ENCODE measurements around the gene ABCC1. TPM values are rescaled to one million over a fixed set of nuclear protein-coding genes. Genes with fewer than 3 reads are reported as not detected.

Gene ABCC1
- polyA plus RNA-seq, 1 donor from 2014 or later, result 3.0 TPM

DNA sequence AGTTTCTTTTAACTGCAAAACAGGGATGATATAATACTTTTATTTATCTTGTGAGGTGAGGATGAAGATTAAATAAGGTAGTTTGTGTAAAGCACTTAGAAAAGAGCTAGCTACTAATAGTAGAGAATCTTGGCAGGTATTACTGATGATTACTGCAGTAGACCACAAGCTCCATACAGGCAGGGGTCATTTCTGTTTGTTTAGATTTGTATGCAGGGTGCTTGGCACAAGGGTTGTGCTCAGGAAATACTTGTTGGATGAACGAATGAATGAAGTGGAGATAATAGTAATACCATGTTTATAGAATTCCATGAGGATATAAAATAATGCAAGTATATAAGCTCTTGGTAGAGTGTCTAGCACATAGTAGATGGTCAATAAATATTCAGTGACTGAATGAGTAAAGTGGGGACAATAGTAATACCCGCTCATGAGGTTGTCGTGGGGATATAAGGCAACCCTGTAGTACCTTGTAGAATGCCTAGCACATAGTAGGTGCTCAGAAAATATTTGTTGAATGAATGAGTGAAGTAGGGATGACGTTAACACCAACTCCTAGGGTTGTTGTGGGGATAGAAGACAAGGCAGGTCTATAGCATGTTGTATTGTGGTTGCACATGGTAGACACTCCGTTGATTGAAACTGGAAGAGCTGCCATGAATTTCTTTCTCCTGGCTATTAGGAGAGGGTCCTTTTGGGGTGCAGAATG is 83.0 kb downstream of the ABCC1 start:
- Histone ChIP-seq H3K36me3 (ENCODE audit: insufficient read depth, low read length) (no peaks in the 10 kb centered on the region), H3K79me2 (replicated peaks; ENCODE audit: insufficient read depth, low read length) (no peaks in the 10 kb centered on the region), H3K9me2 (ENCODE audit: insufficient read depth, low read length) (no peaks in the 10 kb centered on the region), H3K27ac (ENCODE audit: low read length) (no peak overlapping the region), H4K20me1 (ENCODE audit: insufficient read depth) (no peaks in the 10 kb centered on the region), H3K9ac (ENCODE audit: low read length) (no peak overlapping the region), H2AFZ (ENCODE audit: low read depth, low read length) (no peak overlapping the region), H3K9me3 (ENCODE audit: low read length) (no peaks in the 10 kb centered on the region), H3K4me2 (ENCODE audit: low read length) (no peak overlapping the region), H3F3A (ENCODE audit: insufficient read depth, low read length, poor library complexity, severe bottlenecking) (no peaks in the 10 kb centered on the region), H3K27me3 (ENCODE audit: insufficient read depth, low read depth, low read length) (no peaks in the 10 kb centered on the region), H3K4me3 (ENCODE audit: low read length) (no peak overlapping the region)
- TF ChIP-seq EZH2 (IDR thresholded peaks at IDR 0.05; ENCODE audit: borderline replicate concordance, insufficient read depth, low read length, poor library complexity, severe bottlenecking) (no peak), MXI1 (conservative IDR thresholded peaks at IDR 0.05; ENCODE audit: poor library complexity, severe bottlenecking) (no peak), RAD21 (conservative IDR thresholded peaks at IDR 0.05) (no peak), POLR2AphosphoS5 (IDR thresholded peaks at IDR 0.05) (no peak), SMC3 (conservative IDR thresholded peaks at IDR 0.05; ENCODE audit: poor library complexity) (no peak), EP300 (conservative IDR thresholded peaks at IDR 0.05; ENCODE audit: poor library complexity, severe bottlenecking) (no peak)
- TF ChIP-seq, protein P1, sequence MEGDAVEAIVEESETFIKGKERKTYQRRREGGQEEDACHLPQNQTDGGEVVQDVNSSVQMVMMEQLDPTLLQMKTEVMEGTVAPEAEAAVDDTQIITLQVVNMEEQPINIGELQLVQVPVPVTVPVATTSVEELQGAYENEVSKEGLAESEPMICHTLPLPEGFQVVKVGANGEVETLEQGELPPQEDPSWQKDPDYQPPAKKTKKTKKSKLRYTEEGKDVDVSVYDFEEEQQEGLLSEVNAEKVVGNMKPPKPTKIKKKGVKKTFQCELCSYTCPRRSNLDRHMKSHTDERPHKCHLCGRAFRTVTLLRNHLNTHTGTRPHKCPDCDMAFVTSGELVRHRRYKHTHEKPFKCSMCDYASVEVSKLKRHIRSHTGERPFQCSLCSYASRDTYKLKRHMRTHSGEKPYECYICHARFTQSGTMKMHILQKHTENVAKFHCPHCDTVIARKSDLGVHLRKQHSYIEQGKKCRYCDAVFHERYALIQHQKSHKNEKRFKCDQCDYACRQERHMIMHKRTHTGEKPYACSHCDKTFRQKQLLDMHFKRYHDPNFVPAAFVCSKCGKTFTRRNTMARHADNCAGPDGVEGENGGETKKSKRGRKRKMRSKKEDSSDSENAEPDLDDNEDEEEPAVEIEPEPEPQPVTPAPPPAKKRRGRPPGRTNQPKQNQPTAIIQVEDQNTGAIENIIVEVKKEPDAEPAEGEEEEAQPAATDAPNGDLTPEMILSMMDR (IDR thresholded peaks at IDR 0.05; ENCODE audit: poor library complexity, severe bottlenecking), result no peak
- TF ChIP-seq, protein P2, sequence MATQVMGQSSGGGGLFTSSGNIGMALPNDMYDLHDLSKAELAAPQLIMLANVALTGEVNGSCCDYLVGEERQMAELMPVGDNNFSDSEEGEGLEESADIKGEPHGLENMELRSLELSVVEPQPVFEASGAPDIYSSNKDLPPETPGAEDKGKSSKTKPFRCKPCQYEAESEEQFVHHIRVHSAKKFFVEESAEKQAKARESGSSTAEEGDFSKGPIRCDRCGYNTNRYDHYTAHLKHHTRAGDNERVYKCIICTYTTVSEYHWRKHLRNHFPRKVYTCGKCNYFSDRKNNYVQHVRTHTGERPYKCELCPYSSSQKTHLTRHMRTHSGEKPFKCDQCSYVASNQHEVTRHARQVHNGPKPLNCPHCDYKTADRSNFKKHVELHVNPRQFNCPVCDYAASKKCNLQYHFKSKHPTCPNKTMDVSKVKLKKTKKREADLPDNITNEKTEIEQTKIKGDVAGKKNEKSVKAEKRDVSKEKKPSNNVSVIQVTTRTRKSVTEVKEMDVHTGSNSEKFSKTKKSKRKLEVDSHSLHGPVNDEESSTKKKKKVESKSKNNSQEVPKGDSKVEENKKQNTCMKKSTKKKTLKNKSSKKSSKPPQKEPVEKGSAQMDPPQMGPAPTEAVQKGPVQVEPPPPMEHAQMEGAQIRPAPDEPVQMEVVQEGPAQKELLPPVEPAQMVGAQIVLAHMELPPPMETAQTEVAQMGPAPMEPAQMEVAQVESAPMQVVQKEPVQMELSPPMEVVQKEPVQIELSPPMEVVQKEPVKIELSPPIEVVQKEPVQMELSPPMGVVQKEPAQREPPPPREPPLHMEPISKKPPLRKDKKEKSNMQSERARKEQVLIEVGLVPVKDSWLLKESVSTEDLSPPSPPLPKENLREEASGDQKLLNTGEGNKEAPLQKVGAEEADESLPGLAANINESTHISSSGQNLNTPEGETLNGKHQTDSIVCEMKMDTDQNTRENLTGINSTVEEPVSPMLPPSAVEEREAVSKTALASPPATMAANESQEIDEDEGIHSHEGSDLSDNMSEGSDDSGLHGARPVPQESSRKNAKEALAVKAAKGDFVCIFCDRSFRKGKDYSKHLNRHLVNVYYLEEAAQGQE (IDR thresholded peaks at IDR 0.05; ENCODE audit: borderline replicate concordance), result no peak

DNA sequence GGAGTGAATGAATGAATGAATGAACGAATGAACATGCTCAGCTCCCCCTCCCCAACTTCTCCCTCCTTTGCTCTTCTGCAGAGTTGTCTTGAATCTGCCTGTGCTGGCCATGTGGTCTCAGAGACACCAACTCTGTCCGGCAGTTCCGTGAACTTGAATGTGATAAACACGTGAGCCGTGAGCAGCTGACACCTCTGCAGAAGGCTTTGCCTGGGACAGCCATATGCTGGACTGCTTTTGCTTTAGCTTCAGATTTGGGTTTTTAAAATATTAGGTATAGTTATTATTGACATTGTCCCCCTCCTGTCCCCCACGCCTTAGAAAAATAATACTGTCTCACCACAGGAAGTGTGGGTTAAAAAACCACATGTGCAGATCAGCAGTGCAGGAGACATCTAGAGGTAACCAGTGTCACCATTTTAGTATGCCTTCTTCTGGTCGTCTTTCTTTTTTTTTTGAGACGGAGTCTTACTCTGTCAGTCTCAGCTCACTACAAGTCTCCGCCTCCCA is 83.8 kb downstream of the ABCC1 start:
- H3K9me3 ChIP-seq (ENCODE audit: low read length), result no peaks in the 10 kb centered on the region
- H3F3A ChIP-seq (ENCODE audit: insufficient read depth, low read length, poor library complexity, severe bottlenecking), result no peaks in the 10 kb centered on the region
- H2AFZ ChIP-seq (ENCODE audit: low read depth, low read length), result no peak overlapping the region
- TF ChIP-seq EP300 (conservative IDR thresholded peaks at IDR 0.05; ENCODE audit: poor library complexity, severe bottlenecking) (no peak), RAD21 (conservative IDR thresholded peaks at IDR 0.05) (no peak), TAF1 (IDR thresholded peaks at IDR 0.05; ENCODE audit: low read depth) (no peak), POLR2AphosphoS5 (IDR thresholded peaks at IDR 0.05) (no peak), MXI1 (conservative IDR thresholded peaks at IDR 0.05; ENCODE audit: poor library complexity, severe bottlenecking) (no peak), SMC3 (conservative IDR thresholded peaks at IDR 0.05; ENCODE audit: poor library complexity) (no peak), EZH2 (IDR thresholded peaks at IDR 0.05; ENCODE audit: borderline replicate concordance, insufficient read depth, low read length, poor library complexity, severe bottlenecking) (no peak)
- TF ChIP-seq, protein P2 (IDR thresholded peaks at IDR 0.05; ENCODE audit: borderline replicate concordance), result no peak
- TF ChIP-seq, protein P1 (IDR thresholded peaks at IDR 0.05; ENCODE audit: poor library complexity, severe bottlenecking), result no peak
- H3K36me3 ChIP-seq (ENCODE audit: insufficient read depth, low read length), result no peaks in the 10 kb centered on the region
- H3K79me2 ChIP-seq (replicated peaks; ENCODE audit: insufficient read depth, low read length), result no peaks in the 10 kb centered on the region
- no peaks in the 10 kb centered on the region for H3K27me3 ChIP-seq (ENCODE audit: insufficient read depth, low read depth, low read length)
- no peak overlapping the region for H3K4me3 ChIP-seq (ENCODE audit: low read length)
- H4K20me1 ChIP-seq (ENCODE audit: insufficient read depth), result no peaks in the 10 kb centered on the region
- no peaks in the 10 kb centered on the region for H3K9me2 ChIP-seq (ENCODE audit: insufficient read depth, low read length)
- no peak overlapping the region for H3K4me2 ChIP-seq (ENCODE audit: low read length)
- H3K9ac ChIP-seq (ENCODE audit: low read length), result no peak overlapping the region
- H3K27ac ChIP-seq (ENCODE audit: low read length), result no peak overlapping the region
